GM20000 (cell line): ENCODE data around the gene PRMT5.
"Not testable (repeated sequence)": the region's sequence is repeated elsewhere in the genome, so short reads cannot be mapped to it uniquely, and the experiment has no call there.

ENCODE experiments used
- DNase-seq: peaks from one replicate; pipeline ENCODE4 v3.0.0; 2012; ENCODE audit warnings: low spot score
- CTCF ChIP-seq: IDR thresholded peaks from 2 replicates; pipeline ENCODE4 v1.5.1; 2012; ENCODE audit warnings: mild to moderate bottlenecking, control low read depth; ENCODE audit errors: extremely low read depth, missing control alignments

The PRMT5 gene

DNA sequence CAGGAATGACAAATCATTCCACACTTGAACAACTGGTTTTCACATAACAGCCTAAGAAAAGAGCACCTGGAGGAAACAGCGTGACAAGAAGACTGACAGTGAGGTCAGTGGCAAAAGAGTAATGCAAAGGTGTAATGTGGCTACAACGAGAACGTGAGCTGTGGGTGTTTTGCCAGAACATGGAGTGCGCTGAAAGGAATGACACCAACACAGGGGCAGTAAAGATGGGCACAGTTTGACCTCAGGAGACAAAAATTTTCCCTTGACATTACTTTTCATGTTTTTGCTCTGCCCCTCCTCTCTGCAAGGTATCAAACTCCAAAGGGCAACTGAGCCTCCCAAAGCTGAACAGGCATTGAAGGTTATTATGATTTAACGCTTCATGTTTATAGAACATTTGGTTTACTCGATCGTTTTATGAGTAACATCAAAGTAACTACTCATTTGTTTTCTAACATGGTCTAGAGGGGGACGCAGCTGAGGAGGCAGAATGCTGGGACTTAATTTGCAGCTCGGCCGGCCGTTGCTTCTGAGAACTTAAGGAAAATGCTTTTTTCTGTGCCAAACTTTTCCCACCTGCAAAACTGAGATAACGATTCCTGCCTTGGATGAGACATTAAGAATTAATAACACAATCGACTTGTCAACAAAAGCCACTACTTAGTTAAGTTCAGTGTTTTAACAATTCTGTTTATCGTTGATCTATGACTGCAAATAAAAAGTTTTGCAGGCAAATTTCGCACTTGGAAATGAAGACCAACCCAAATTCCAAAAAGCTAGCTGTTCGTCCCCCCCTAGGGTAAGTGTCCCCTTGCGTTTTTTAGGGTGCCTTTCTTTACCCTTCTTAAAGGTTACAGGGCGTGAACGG, 26.8 kb upstream of the PRMT5 start:
- TF ChIP-seq CTCF = no peak
- no peak for DNase-seq

- no peak for DNase-seq
- TF ChIP-seq CTCF = no peak
Observed at GRCh38 chr14:22952418-22952817, 23.2 kb upstream of the PRMT5 start.

DNA sequence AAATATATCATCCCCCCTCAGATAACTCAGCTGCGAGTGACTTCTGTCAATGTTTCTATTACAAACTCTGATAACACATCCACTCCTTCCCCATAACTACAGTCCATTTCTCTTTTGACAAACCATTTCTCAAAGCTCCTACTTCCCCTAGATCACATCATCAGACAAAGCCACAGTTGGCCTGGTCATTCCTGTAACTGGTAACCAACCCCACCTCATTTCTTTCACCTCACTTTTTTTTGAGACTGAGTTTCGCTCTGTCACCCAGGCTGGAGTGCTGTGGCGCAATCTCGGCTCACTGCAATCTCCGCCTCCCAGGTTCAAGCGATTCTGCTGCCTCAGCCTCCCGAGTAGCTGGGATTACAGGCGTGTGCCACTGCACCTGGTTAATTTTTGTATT, 22.6 kb upstream of the PRMT5 start:
- DNase-seq = not testable (repeated sequence)

GRCh38 chr14:22945642-22946041, 16.5 kb upstream of the PRMT5 start:
- no peak for DNase-seq
- no peak for TF ChIP-seq CTCF

GRCh38 chr14:22939684-22940083, 10.5 kb upstream of the PRMT5 start:
- no peak for DNase-seq
- no peak for TF ChIP-seq CTCF

GRCh38 chr14:22935156-22935555, 6.0 kb upstream of the PRMT5 start:
- DNase-seq = no peak

GRCh38 chr14:22932146-22932545, 3.0 kb upstream of the PRMT5 start:
- DNase-seq = no peak
- TF ChIP-seq CTCF = no peak

More at GRCh38 chr14:22935156-22935555, 6.0 kb upstream of the PRMT5 start:
- no peak for TF ChIP-seq CTCF

DNA sequence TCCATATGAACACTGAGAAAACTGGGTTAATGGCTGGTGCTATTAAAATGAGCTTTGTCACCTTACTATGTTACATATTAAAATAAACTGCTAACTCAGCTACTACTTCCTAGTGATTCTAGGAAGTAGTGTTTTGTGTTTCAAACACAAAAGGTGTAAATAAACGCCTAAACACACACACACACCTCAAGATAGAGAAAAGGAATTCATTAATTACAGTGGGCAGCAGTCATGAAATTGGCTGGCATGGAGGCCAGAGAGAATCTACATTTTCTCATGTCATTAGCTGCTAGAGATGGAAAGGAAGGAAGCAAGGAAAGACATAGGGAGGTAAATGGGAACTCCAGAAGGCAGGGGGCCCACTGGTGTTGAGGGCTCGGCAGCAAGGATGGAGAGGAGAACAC, 787 bp upstream of the PRMT5 start:
- DNase-seq = no peak
- no peak for TF ChIP-seq CTCF
